HepG2 (cell line): ENCODE results near the gene NBEAL2. TPM values are rescaled to one million over a fixed set of nuclear protein-coding genes. Genes with fewer than 3 reads are reported as not detected.

ENCODE experiments used
- ADNP ChIP-seq: sonication (generic); formaldehyde crosslinking; IDR thresholded peaks from 2 replicates; pipeline ENCODE4 v1.4.0; 2020; ENCODE audit warnings: missing genetic modification reagents
- ARNT2 ChIP-seq: sonication (generic); formaldehyde crosslinking; IDR thresholded peaks from 2 replicates; pipeline ENCODE4 v1.8.0; 2022; ENCODE audit warnings: mild to moderate bottlenecking, low read depth, missing genetic modification reagents, moderate library complexity
- HHEX ChIP-seq: IDR thresholded peaks from 2 replicates; pipeline ENCODE4 v1.6.1; 2016; ENCODE audit warnings: control low read depth
- KDM1A ChIP-seq: IDR thresholded peaks from 2 replicates; pipeline ENCODE4 v1.6.1; 2016; ENCODE audit warnings: missing compliant biosample characterization
- KLF16 ChIP-seq, 2 experiments: sonication (generic) in 1 of 2; formaldehyde crosslinking in 1 of 2; IDR thresholded peaks; 2 replicates each; pipeline versions ENCODE4 v1.6.1 to v1.8.0; 2016 to 2023; ENCODE audit warnings: missing genetic modification reagents in 2 of 2, missing compliant biosample characterization in 1 of 2
- MTF1 ChIP-seq: sonication (generic); formaldehyde crosslinking; IDR thresholded peaks from 2 replicates; pipeline ENCODE4 v1.5.0; 2020; ENCODE audit warnings: missing genetic modification reagents
- NAIF1 ChIP-seq: sonication (generic); formaldehyde crosslinking; IDR thresholded peaks from 2 replicates; pipeline ENCODE4 v1.5.0; 2020; ENCODE audit warnings: mild to moderate bottlenecking, missing genetic modification reagents, borderline replicate concordance
- PATZ1 ChIP-seq: sonication (generic); formaldehyde crosslinking; IDR thresholded peaks from 2 replicates; pipeline ENCODE4 v1.4.0; 2020; ENCODE audit warnings: missing genetic modification reagents
- PRMT3 ChIP-seq: sonication (generic); formaldehyde crosslinking; IDR thresholded peaks from 2 replicates; pipeline ENCODE4 v1.8.1; 2022; ENCODE audit warnings: low read depth, mild to moderate bottlenecking, moderate library complexity, missing genetic modification reagents, borderline replicate concordance
- SOX6 ChIP-seq, 2 experiments: fragments of 450-650 bp in 1 of 2; sonication (generic) in 1 of 2; formaldehyde crosslinking in 1 of 2; IDR thresholded peaks; 2 replicates each; pipeline versions ENCODE4 v1.4.0 to v1.6.1; 2017 to 2020; ENCODE audit warnings: antibody characterized with exemption in 1 of 2, mild to moderate bottlenecking in 1 of 2, missing genetic modification reagents in 1 of 2
- SRF ChIP-seq: IDR thresholded peaks from 2 replicates; pipeline ENCODE4 v1.6.1; 2011; ENCODE audit warnings: mild to moderate bottlenecking, low read depth, low read length, moderate library complexity
- ZBTB7B ChIP-seq: sonication (generic); formaldehyde crosslinking; IDR thresholded peaks from 2 replicates; pipeline ENCODE4 v1.4.0; 2020; ENCODE audit warnings: missing genetic modification reagents
- ZFP91 ChIP-seq: sonication (generic); formaldehyde crosslinking; IDR thresholded peaks from 2 replicates; pipeline ENCODE4 v1.9.0; 2022; ENCODE audit warnings: missing genetic modification reagents, mild to moderate bottlenecking, borderline replicate concordance
- ZNF124 ChIP-seq: sonication (generic); formaldehyde crosslinking; IDR thresholded peaks from 2 replicates; pipeline ENCODE4 v1.4.0; 2020; ENCODE audit warnings: missing genetic modification reagents
- ZNF224 ChIP-seq: sonication (generic); formaldehyde crosslinking; IDR thresholded peaks from 2 replicates; pipeline ENCODE4 v1.5.0; 2020; ENCODE audit warnings: mild to moderate bottlenecking, missing genetic modification reagents
- ZNF326 ChIP-seq: sonication (generic); formaldehyde crosslinking; IDR thresholded peaks from 2 replicates; pipeline ENCODE4 v1.4.0; 2020; ENCODE audit warnings: missing genetic modification reagents, borderline replicate concordance
- ZNF331 ChIP-seq: sonication (generic); formaldehyde crosslinking; IDR thresholded peaks from 2 replicates; pipeline ENCODE4 v1.4.0; 2020; ENCODE audit warnings: missing genetic modification reagents
- ZNF501 ChIP-seq: sonication (generic); formaldehyde crosslinking; IDR thresholded peaks from 2 replicates; pipeline ENCODE4 v1.5.1; 2020; ENCODE audit warnings: mild to moderate bottlenecking, moderate library complexity, missing genetic modification reagents
- ZNF546 ChIP-seq: sonication (generic); formaldehyde crosslinking; conservative IDR thresholded peaks from 2 replicates; pipeline ENCODE4 v1.8.1; 2023; ENCODE audit warnings: mild to moderate bottlenecking, missing genetic modification reagents
- ZSCAN31 ChIP-seq: sonication (generic); formaldehyde crosslinking; IDR thresholded peaks from 2 replicates; pipeline ENCODE4 v1.5.0; 2020; ENCODE audit warnings: low read depth, mild to moderate bottlenecking, missing genetic modification reagents
- polyA plus RNA-seq, 8 experiments: library from polyadenylated mRNA; depleted of rRNA in 3 of 8; stranded (reverse) in 7 of 8; unstranded in 1 of 8; fragments of >200 nt; fragmentation: Illumina TruSeq in 4 of 8; extraction: Trizol in 4 of 8; gene quantifications; 2 replicates each; pipeline versions ENCODE4 v1.2.1 to v1.2.3, GENCODE V29; 2011 to 2016; ENCODE audit warnings: low read depth in 4 of 8, missing spikeins in 1 of 8, mixed read lengths in 1 of 8; ENCODE audit not compliant: insufficient read depth in 1 of 8
- total RNA-seq, 5 experiments: library from RNA; depleted of rRNA; stranded (reverse); fragments of >200 nt; fragmentation: Illumina TruSeq; extraction: Trizol; gene quantifications; 2 replicates each; pipeline ENCODE4 v1.2.3, GENCODE V29; 2016; ENCODE audit warnings: low read depth in 1 of 5
- TF ChIP-seq, protein P1 (sequence below): sonication (generic); formaldehyde crosslinking; IDR thresholded peaks from 2 replicates; pipeline ENCODE4 v1.8.1; 2023; ENCODE audit warnings: missing genetic modification reagents, mild to moderate bottlenecking, borderline replicate concordance
- TF ChIP-seq, protein P2 (sequence below): sonication (generic); formaldehyde crosslinking; IDR thresholded peaks from 2 replicates; pipeline ENCODE4; 2020; ENCODE audit warnings: missing genetic modification reagents, mild to moderate bottlenecking, borderline replicate concordance

The NBEAL2 gene
- total and polyA plus RNA-seq, 2 of the 13 experiments (the other 11 are each of a cell fraction or from before 2014, with no cell fraction given): 9.7 to 12.4 TPM

- TF ChIP-seq, protein P1, sequence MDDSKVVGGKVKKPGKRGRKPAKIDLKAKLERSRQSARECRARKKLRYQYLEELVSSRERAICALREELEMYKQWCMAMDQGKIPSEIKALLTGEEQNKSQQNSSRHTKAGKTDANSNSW: no peak
- TF ChIP-seq ZFP91 (CRISPR knock-in tag) (peak; percentile 56), SOX6 (IDR thresholded peaks at IDR 0.05) (no peak), SOX6 (CRISPR knock-in tag; IDR thresholded peaks at IDR 0.05) (peak; percentile 46; the same call in 1 of the 2 replicates), NAIF1 (no peak), MTF1 (CRISPR knock-in tag) (no peak), HHEX (CRISPR knock-in tag) (no peak), PATZ1 (CRISPR knock-in tag) (peak; percentile 31), ARNT2 (CRISPR knock-in tag) (0 out of 2 replicates have a peak, but pooled peaks have one; percentile 38), ZNF331 (CRISPR knock-in tag) (peak; percentile 17; the same call in 1 of the 2 replicates), ZNF224 (0 out of 2 replicates have a peak, but pooled peaks have one; percentile 15), ADNP (CRISPR knock-in tag) (no peak), PRMT3 (CRISPR knock-in tag) (no peak), ZNF546 (CRISPR knock-in tag) (0 out of 2 replicates have a peak, but pooled peaks have one; percentile 53), ZNF501 (CRISPR knock-in tag) (peak; percentile 87; the same call in 1 of the 2 replicates), SRF (peak; percentile 94), ZNF326 (CRISPR knock-in tag) (no peak), ZBTB7B (0 out of 2 replicates have a peak, but pooled peaks have one; percentile 50), KDM1A (CRISPR knock-in tag) (0 out of 2 replicates have a peak, but pooled peaks have one; percentile 33), KLF16 (CRISPR knock-in tag; IDR thresholded peaks at IDR 0.05) (peak in 1 of 2 experiments; percentile 80; a peak in 2 of 4 replicates), ZSCAN31 (no peak; the same call in none of the 2 replicates), ZNF124 (CRISPR knock-in tag) (0 out of 2 replicates have a peak, but pooled peaks have one; percentile 71)
- TF ChIP-seq, protein P2, sequence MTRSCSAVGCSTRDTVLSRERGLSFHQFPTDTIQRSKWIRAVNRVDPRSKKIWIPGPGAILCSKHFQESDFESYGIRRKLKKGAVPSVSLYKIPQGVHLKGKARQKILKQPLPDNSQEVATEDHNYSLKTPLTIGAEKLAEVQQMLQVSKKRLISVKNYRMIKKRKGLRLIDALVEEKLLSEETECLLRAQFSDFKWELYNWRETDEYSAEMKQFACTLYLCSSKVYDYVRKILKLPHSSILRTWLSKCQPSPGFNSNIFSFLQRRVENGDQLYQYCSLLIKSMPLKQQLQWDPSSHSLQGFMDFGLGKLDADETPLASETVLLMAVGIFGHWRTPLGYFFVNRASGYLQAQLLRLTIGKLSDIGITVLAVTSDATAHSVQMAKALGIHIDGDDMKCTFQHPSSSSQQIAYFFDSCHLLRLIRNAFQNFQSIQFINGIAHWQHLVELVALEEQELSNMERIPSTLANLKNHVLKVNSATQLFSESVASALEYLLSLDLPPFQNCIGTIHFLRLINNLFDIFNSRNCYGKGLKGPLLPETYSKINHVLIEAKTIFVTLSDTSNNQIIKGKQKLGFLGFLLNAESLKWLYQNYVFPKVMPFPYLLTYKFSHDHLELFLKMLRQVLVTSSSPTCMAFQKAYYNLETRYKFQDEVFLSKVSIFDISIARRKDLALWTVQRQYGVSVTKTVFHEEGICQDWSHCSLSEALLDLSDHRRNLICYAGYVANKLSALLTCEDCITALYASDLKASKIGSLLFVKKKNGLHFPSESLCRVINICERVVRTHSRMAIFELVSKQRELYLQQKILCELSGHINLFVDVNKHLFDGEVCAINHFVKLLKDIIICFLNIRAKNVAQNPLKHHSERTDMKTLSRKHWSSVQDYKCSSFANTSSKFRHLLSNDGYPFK (CRISPR knock-in tag): peak; percentile 85; the same call in 1 of the 2 replicates
These were observed 2.9 kb upstream of the NBEAL2 start, which contains the start of gene CCDC12 (continued) for GRCh38 chr3:46976326-46977190.
